H9 (cell line): ENCODE results near the gene SUPT7L. TPM values are rescaled to one million over a fixed set of nuclear protein-coding genes. Genes with fewer than 3 reads are reported as not detected.
"Not testable (repeated sequence)": the region's sequence is repeated elsewhere in the genome, so short reads cannot be mapped to it uniquely, and the experiment has no call there.

Source experiments
- DNase-seq: peaks from one replicate; pipeline ENCODE4 v3.0.0-alpha.2; 2017
- H2AFZ ChIP-seq: one replicate; pipeline ENCODE4 v1.6.1; 2013; ENCODE audit warnings: mild to moderate bottlenecking, low read length, control low read depth, moderate library complexity
- H2AK5ac ChIP-seq: 2 replicates; pipeline ENCODE4 v1.6.1; 2013; ENCODE audit warnings: low read length, control low read depth, mixed read lengths; ENCODE audit not compliant: insufficient read length
- H2BK120ac ChIP-seq: one replicate; pipeline ENCODE4 v1.6.1; 2013; ENCODE audit warnings: low read depth, mild to moderate bottlenecking, low read length, control low read depth, inconsistent platforms; ENCODE audit not compliant: poor library complexity, severe bottlenecking
- H2BK12ac ChIP-seq: 2 replicates; pipeline ENCODE4 v1.6.1; 2013; ENCODE audit warnings: low read length, control low read depth, mixed read lengths, low read depth; ENCODE audit not compliant: insufficient read length
- H2BK15ac ChIP-seq: 2 replicates; pipeline ENCODE4 v1.6.1; 2013; ENCODE audit warnings: low read depth, low read length, control low read depth
- H2BK20ac ChIP-seq: one replicate; pipeline ENCODE4 v1.6.1; 2013; ENCODE audit warnings: low read depth, mild to moderate bottlenecking, low read length, control low read depth, inconsistent platforms; ENCODE audit not compliant: poor library complexity, severe bottlenecking
- H2BK5ac ChIP-seq: 2 replicates; pipeline ENCODE4 v1.6.1; 2013; ENCODE audit warnings: low read length, control low read depth, mixed read lengths; ENCODE audit not compliant: insufficient read length
- H3K14ac ChIP-seq: 2 replicates; pipeline ENCODE4 v1.6.1; 2013; ENCODE audit warnings: low read length, control low read depth; ENCODE audit not compliant: insufficient read depth
- H3K18ac ChIP-seq: 2 replicates; pipeline ENCODE4 v1.6.1; 2013; ENCODE audit warnings: low read depth, mild to moderate bottlenecking, mixed read lengths, low read length, control low read depth; ENCODE audit not compliant: insufficient read length
- H3K23ac ChIP-seq: 2 replicates; pipeline ENCODE4 v1.6.1; 2013; ENCODE audit warnings: low read length, control low read depth, mixed read lengths, low read depth; ENCODE audit not compliant: insufficient read length
- H3K23me2 ChIP-seq: 2 replicates; pipeline ENCODE4 v1.6.1; 2013; ENCODE audit warnings: low read depth, mild to moderate bottlenecking, mixed read lengths, low read length, control low read depth; ENCODE audit not compliant: insufficient read length, poor library complexity, severe bottlenecking
- H3K27ac ChIP-seq: 2 replicates; pipeline ENCODE4 v1.5.1; 2013; ENCODE audit warnings: low read length, control low read depth, mixed read lengths, low read depth; ENCODE audit not compliant: insufficient read length
- H3K27me3 ChIP-seq: 2 replicates; pipeline ENCODE4 v1.6.1; 2013; ENCODE audit warnings: low read length, control low read depth, inconsistent platforms; ENCODE audit not compliant: insufficient read depth
- H3K4ac ChIP-seq: 2 replicates; pipeline ENCODE4 v1.6.1; 2013; ENCODE audit warnings: low read depth, mild to moderate bottlenecking, control low read depth, inconsistent platforms, low read length, moderate library complexity
- H3K4me1 ChIP-seq: 2 replicates; pipeline ENCODE4 v1.6.1; 2013; ENCODE audit warnings: low read length, control low read depth, inconsistent platforms; ENCODE audit not compliant: insufficient read depth
- H3K4me2 ChIP-seq: 2 replicates; pipeline ENCODE4 v1.6.1; 2013; ENCODE audit warnings: low read length, control low read depth, mixed read lengths; ENCODE audit not compliant: insufficient read length, insufficient read depth
- H3K56ac ChIP-seq: 2 replicates; pipeline ENCODE4 v1.6.1; 2013; ENCODE audit warnings: low read depth, mild to moderate bottlenecking, mixed read lengths, low read length, control low read depth; ENCODE audit not compliant: insufficient read length
- H3K79me1 ChIP-seq: 2 replicates; pipeline ENCODE4 v1.6.1; 2013; ENCODE audit warnings: low read depth, mild to moderate bottlenecking, moderate library complexity, low read length, control low read depth, inconsistent platforms; ENCODE audit not compliant: insufficient read depth, poor library complexity, severe bottlenecking
- H3K79me2 ChIP-seq: 2 replicates; pipeline ENCODE4 v1.6.1; 2013; ENCODE audit warnings: low read length, control low read depth, inconsistent platforms; ENCODE audit not compliant: insufficient read depth
- H3K9ac ChIP-seq: 2 replicates; pipeline ENCODE4 v1.6.1; 2013; ENCODE audit warnings: low read length, control low read depth, mixed read lengths; ENCODE audit not compliant: insufficient read length; ENCODE audit errors: extremely low read depth
- H3K9me3 ChIP-seq: one replicate; pipeline ENCODE4 v1.6.1; 2013; ENCODE audit warnings: low read depth, low read length, inconsistent platforms; ENCODE audit not compliant: control insufficient read depth
- H3T11ph ChIP-seq: one replicate; pipeline ENCODE4 v1.6.1; 2013; ENCODE audit warnings: mild to moderate bottlenecking, low read length, control low read depth, inconsistent platforms
- H4K20me1 ChIP-seq: one replicate; pipeline ENCODE4 v1.6.1; 2013; ENCODE audit not compliant: control insufficient read depth, insufficient read length, insufficient read depth
- H4K5ac ChIP-seq: 2 replicates; pipeline ENCODE4 v1.6.1; 2013; ENCODE audit warnings: low read depth, mild to moderate bottlenecking, mixed read lengths, low read length, control low read depth; ENCODE audit not compliant: insufficient read length
- H4K8ac ChIP-seq: replicated peaks from 2 replicates; pipeline ENCODE4 v1.6.1; 2013; ENCODE audit warnings: low read length, control low read depth, mixed read lengths, low read depth; ENCODE audit not compliant: insufficient read length
- H4K91ac ChIP-seq: 2 replicates; pipeline ENCODE4 v1.6.1; 2013; ENCODE audit warnings: low read depth, mild to moderate bottlenecking, moderate library complexity, mixed read lengths, low read length, control low read depth; ENCODE audit not compliant: insufficient read length
- H3K27ac Mint-ChIP-seq, 3 experiments: 2 replicates in 2 of 3; 3 replicates in 1 of 3; pipeline ENCODE4 v1.8.0; 2020 to 2021; ENCODE audit warnings: mixed read lengths in 3 of 3, mild to moderate bottlenecking in 1 of 3, moderate library complexity in 1 of 3
- H3K27me3 Mint-ChIP-seq: 2 replicates; pipeline ENCODE4 v1.8.0; 2021; ENCODE audit warnings: low read depth, mild to moderate bottlenecking, moderate library complexity, mixed read lengths
- H3K36me3 Mint-ChIP-seq, 3 experiments: 2 replicates in 2 of 3; 3 replicates in 1 of 3; pipeline ENCODE4 v1.8.0; 2020 to 2021; ENCODE audit warnings: low read depth in 3 of 3, mixed read lengths in 3 of 3; ENCODE audit not compliant: insufficient read depth in 1 of 3
- H3K4me1 Mint-ChIP-seq, 2 experiments: 2 replicates each; pipeline ENCODE4 v1.8.0; 2020; ENCODE audit warnings: mixed read lengths in 2 of 2
- H3K4me3 Mint-ChIP-seq, 2 experiments: 2 replicates in 1 of 2; 3 replicates in 1 of 2; pipeline ENCODE4 v1.8.0; 2020 to 2021; ENCODE audit warnings: mild to moderate bottlenecking in 2 of 2, mixed read lengths in 2 of 2, moderate library complexity in 1 of 2
- H3K9me3 Mint-ChIP-seq, 2 experiments: 2 replicates in 1 of 2; 3 replicates in 1 of 2; pipeline ENCODE4 v1.8.0; 2020; ENCODE audit warnings: mild to moderate bottlenecking in 2 of 2, mixed read lengths in 2 of 2, moderate library complexity in 1 of 2
- CTCF ChIP-seq: fragments of 200-600 bp; sonication (generic); conservative IDR thresholded peaks from 3 replicates; pipeline ENCODE4 v1.8.0; 2021; ENCODE audit warnings: antibody characterized with exemption, mild to moderate bottlenecking
- WGBS: extraction: QIAGEN DNeasy Blood & Tissue Kit; methylation state at CpG from one replicate; pipeline ENCODE4 v1.1.7; 2013; ENCODE audit warnings: missing lambda C conversion rate, low lambda C conversion rate, mixed read lengths; ENCODE audit not compliant: insufficient read length; ENCODE audit errors: extremely low coverage; 5-methylcytosine and 5-hydroxymethylcytosine counted together
- total RNA-seq: library from RNA; stranded (reverse); gene quantifications from 2 replicates; pipeline ENCODE4 v1.2.1, GENCODE V29; 2021

The SUPT7L gene
- total RNA-seq, 1 experiment from 2014 or later, result 30.4 TPM

- Histone ChIP-seq H3K4me1 (no peaks in the 10 kb centered on the region), H2BK5ac (no peak overlapping the region), H2BK15ac (no peak overlapping the region), H4K91ac (no peak overlapping the region), H2BK20ac (no peak overlapping the region), H3K23ac (no peak overlapping the region), H2AK5ac (no peak overlapping the region), H3K14ac (no peak overlapping the region), H4K20me1 (no peaks in the 10 kb centered on the region), H3K79me1 (no peaks in the 10 kb centered on the region), H3K56ac (no peak overlapping the region), H3K27me3 (no peaks in the 10 kb centered on the region), H3K27ac (no peak overlapping the region), H3K4ac (no peak overlapping the region), H4K8ac (no peak overlapping the region), H2BK120ac (no peak overlapping the region), H2BK12ac (no peak overlapping the region), H3K23me2 (no peaks in the 10 kb centered on the region), H2AFZ (no peak overlapping the region), H4K5ac (no peak overlapping the region), H3K79me2 (no peaks in the 10 kb centered on the region), H3K9me3 (no peaks in the 10 kb centered on the region), H3K18ac (no peak overlapping the region), H3K4me2 (no peak overlapping the region), H3T11ph (no peak overlapping the region), H3K9ac (no peak overlapping the region)
- Mint-ChIP-seq H3K36me3 (peaks cover 0 to 45% (median 30%) of the 10 kb centered on the region in 3 experiments; a peak in 6 of 7 replicates), H3K27me3 (no peaks in the 10 kb centered on the region), H3K4me3 (no peak overlapping the region), H3K27ac (peak overlapping the region; percentile 35 to 89 (median 80); a peak in 4 of 7 replicates), H3K4me1 (no peaks in the 10 kb centered on the region), H3K9me3 (no peaks in the 10 kb centered on the region)
- no CpG with 5 or more reads among the region's 9 CpGs for WGBS
- TF ChIP-seq CTCF, result peak; percentile 100
- peak; percentile 80 for DNase-seq
Measured at GRCh38 chr2:27683390-27684071, 20.1 kb upstream of the SUPT7L start.

- not testable (repeated sequence) for H3K18ac ChIP-seq, H2BK12ac ChIP-seq, H4K5ac ChIP-seq, H2BK120ac ChIP-seq, H3K23ac ChIP-seq, H2BK20ac ChIP-seq, H4K8ac ChIP-seq, H3K9me3 ChIP-seq, H4K91ac ChIP-seq, DNase-seq, H3K14ac ChIP-seq, H2AFZ ChIP-seq, H3K4me3 Mint-ChIP-seq, H2BK15ac ChIP-seq, H2AK5ac ChIP-seq, H3K27ac ChIP-seq, H3K4me2 ChIP-seq, H3K79me2 ChIP-seq, H3K9me3 Mint-ChIP-seq, H3K27me3 Mint-ChIP-seq, H3K9ac ChIP-seq, H3K4me1 Mint-ChIP-seq, H3T11ph ChIP-seq, H3K56ac ChIP-seq, H3K4me1 ChIP-seq, H3K27me3 ChIP-seq, H3K27ac Mint-ChIP-seq, H4K20me1 ChIP-seq, H3K79me1 ChIP-seq, H3K4ac ChIP-seq, H3K23me2 ChIP-seq, H2BK5ac ChIP-seq
- H3K36me3 Mint-ChIP-seq, result peaks cover 0 to 48% (median 31%) of the 10 kb centered on the region in 3 experiments; a peak in 6 of 7 replicates
- WGBS, result no CpG with 5 or more reads among the region's 7 CpGs
Measured at GRCh38 chr2:27682334-27682771, 18.9 kb upstream of the SUPT7L start.
